Subcutaneous abdominal adipose tissue (tissue), 5 donors: Measurements from ENCODE around the gene ALK.

Experiments
- H3K27ac ChIP-seq: one replicate; pipeline ENCODE4 v1.7.0; 2013; ENCODE audit warnings: low read depth, mild to moderate bottlenecking, inconsistent platforms, low read length, moderate library complexity
- H3K27me3 ChIP-seq, 5 donors: one replicate each; pipeline ENCODE4 v1.7.0; 2013; ENCODE audit warnings: low read length in 5 of 5, inconsistent platforms in 1 of 5; ENCODE audit not compliant: control insufficient read depth in 5 of 5, insufficient read depth in 4 of 5
- H3K36me3 ChIP-seq, 5 donors: one replicate each; pipeline ENCODE4 v1.7.0; 2013; ENCODE audit warnings: low read length in 5 of 5; ENCODE audit not compliant: control insufficient read depth in 5 of 5, insufficient read depth in 5 of 5
- H3K4me1 ChIP-seq, 5 donors: one replicate each; pipeline ENCODE4 v1.7.0; 2013; ENCODE audit warnings: low read length in 5 of 5, mild to moderate bottlenecking in 3 of 5, moderate library complexity in 1 of 5; ENCODE audit not compliant: control insufficient read depth in 5 of 5, insufficient read depth in 5 of 5
- H3K4me3 ChIP-seq, 5 donors: one replicate each; pipeline ENCODE4 v1.7.0; 2013; ENCODE audit warnings: low read length in 5 of 5, low read depth in 1 of 5
- H3K9ac ChIP-seq, 5 donors: one replicate each; pipeline ENCODE4 v1.7.0; 2013; ENCODE audit warnings: low read length in 5 of 5, mild to moderate bottlenecking in 4 of 5, moderate library complexity in 3 of 5
- H3K9me3 ChIP-seq, 5 donors: one replicate each; pipeline ENCODE4 v1.7.0; 2013; ENCODE audit warnings: low read length in 5 of 5; ENCODE audit not compliant: control insufficient read depth in 5 of 5
- donor health status: healthy.
- donor health status: healthy.
- donor health status: healthy.
- donor health status: healthy.
- donor health status: healthy.

The ALK gene

GRCh38 chr2:29326926-29327325 is 594.5 kb downstream of the ALK start:
- H3K4me1 ChIP-seq = no peaks in the 10 kb centered on the region
- H3K9me3 ChIP-seq = peaks cover 0 to under 1% (median 0%) of the 10 kb centered on the region in 5 donors
- no peak overlapping the region for H3K9ac ChIP-seq
- no peaks in the 10 kb centered on the region for H3K36me3 ChIP-seq
- no peak overlapping the region for H3K4me3 ChIP-seq
- peaks cover 0 to 18% (median 10%) of the 10 kb centered on the region in 5 donors for H3K27me3 ChIP-seq
- H3K27ac ChIP-seq = no peak overlapping the region

- Histone ChIP-seq H3K9me3 (peaks cover 0 to 4% (median 0%) of the 10 kb centered on the region in 5 donors), H3K36me3 (no peaks in the 10 kb centered on the region), H3K27ac (no peak overlapping the region), H3K9ac (no peak overlapping the region), H3K4me1 (no peaks in the 10 kb centered on the region), H3K27me3 (peaks cover 0 to 21% (median 11%) of the 10 kb centered on the region in 5 donors), H3K4me3 (no peak overlapping the region)
These were observed 595.8 kb downstream of the ALK start for GRCh38 chr2:29325544-29325943.

- Histone ChIP-seq H3K27me3 (peaks cover 2 to 30% (median 13%) of the 10 kb centered on the region in 5 donors), H3K4me3 (no peak overlapping the region), H3K36me3 (no peaks in the 10 kb centered on the region), H3K9ac (no peak overlapping the region), H3K4me1 (no peaks in the 10 kb centered on the region), H3K27ac (no peak overlapping the region), H3K9me3 (peaks cover 0 to 4% (median 0%) of the 10 kb centered on the region in 5 donors)
These were observed 597.4 kb downstream of the ALK start for GRCh38 chr2:29323961-29324360.

GRCh38 chr2:29323301-29323700 is 598.1 kb downstream of the ALK start:
- Histone ChIP-seq H3K27me3 (peaks cover 2 to 30% (median 13%) of the 10 kb centered on the region in 5 donors), H3K27ac (no peak overlapping the region), H3K9me3 (peaks cover 0 to 4% (median 0%) of the 10 kb centered on the region in 5 donors), H3K9ac (no peak overlapping the region), H3K4me1 (peaks cover 0 to 6% (median 0%) of the 10 kb centered on the region in 5 donors), H3K4me3 (no peak overlapping the region), H3K36me3 (no peaks in the 10 kb centered on the region)

- Histone ChIP-seq H3K9me3 (peaks cover 0 to 4% (median 0%) of the 10 kb centered on the region in 5 donors), H3K27ac (no peak overlapping the region), H3K36me3 (no peaks in the 10 kb centered on the region), H3K9ac (no peak overlapping the region), H3K4me1 (peaks cover 0 to 15% (median 6%) of the 10 kb centered on the region in 5 donors), H3K4me3 (no peak overlapping the region), H3K27me3 (peaks cover 2 to 24% (median 13%) of the 10 kb centered on the region in 5 donors)
These were observed 599.4 kb downstream of the ALK start for GRCh38 chr2:29322011-29322410.

GRCh38 chr2:29317801-29318485 is 603.4 kb downstream of the ALK start:
- H3K4me3 ChIP-seq = no peak overlapping the region
- no peaks in the 10 kb centered on the region for H3K36me3 ChIP-seq

GRCh38 chr2:29317077-29317517 is 604.3 kb downstream of the ALK start:
- Histone ChIP-seq H3K27me3 (peaks cover 4 to 23% (median 6%) of the 10 kb centered on the region in 5 donors), H3K36me3 (no peaks in the 10 kb centered on the region), H3K4me3 (no peak overlapping the region), H3K9me3 (peaks cover 0 to 4% (median 0%) of the 10 kb centered on the region in 5 donors), H3K27ac (no peak overlapping the region), H3K9ac (no peak overlapping the region), H3K4me1 (peaks cover 0 to 29% (median 11%) of the 10 kb centered on the region in 5 donors)

More at GRCh38 chr2:29317801-29318485, 603.4 kb downstream of the ALK start:
- Histone ChIP-seq H3K4me1 (peaks cover 0 to 29% (median 11%) of the 10 kb centered on the region in 5 donors), H3K27ac (no peak overlapping the region), H3K9me3 (peaks cover 0 to 4% (median 0%) of the 10 kb centered on the region in 5 donors), H3K9ac (no peak overlapping the region), H3K27me3 (peaks cover 4 to 18% (median 9%) of the 10 kb centered on the region in 5 donors)

GRCh38 chr2:29314816-29315571 is 606.4 kb downstream of the ALK start:
- no peaks in the 10 kb centered on the region for H3K36me3 ChIP-seq
- H3K4me3 ChIP-seq = peak overlapping the region in 2 of 5 donors; percentile 13 to 19
- peaks cover 0 to 29% (median 11%) of the 10 kb centered on the region in 5 donors for H3K4me1 ChIP-seq
- peaks cover 0 to 20% (median 6%) of the 10 kb centered on the region in 5 donors for H3K27me3 ChIP-seq
- no peak overlapping the region for H3K27ac ChIP-seq
- H3K9me3 ChIP-seq = no peaks in the 10 kb centered on the region
- H3K9ac ChIP-seq = no peak overlapping the region

- Histone ChIP-seq H3K4me3 (no peak overlapping the region), H3K27me3 (peaks cover 0 to 14% (median 4%) of the 10 kb centered on the region in 5 donors), H3K9ac (no peak overlapping the region), H3K9me3 (no peaks in the 10 kb centered on the region), H3K4me1 (peaks cover 0 to 16% (median 3%) of the 10 kb centered on the region in 5 donors), H3K36me3 (no peaks in the 10 kb centered on the region), H3K27ac (no peak overlapping the region)
These were observed 609.9 kb downstream of the ALK start for GRCh38 chr2:29311458-29311857.
